ENCODE data around the gene NFIA.

DNA sequence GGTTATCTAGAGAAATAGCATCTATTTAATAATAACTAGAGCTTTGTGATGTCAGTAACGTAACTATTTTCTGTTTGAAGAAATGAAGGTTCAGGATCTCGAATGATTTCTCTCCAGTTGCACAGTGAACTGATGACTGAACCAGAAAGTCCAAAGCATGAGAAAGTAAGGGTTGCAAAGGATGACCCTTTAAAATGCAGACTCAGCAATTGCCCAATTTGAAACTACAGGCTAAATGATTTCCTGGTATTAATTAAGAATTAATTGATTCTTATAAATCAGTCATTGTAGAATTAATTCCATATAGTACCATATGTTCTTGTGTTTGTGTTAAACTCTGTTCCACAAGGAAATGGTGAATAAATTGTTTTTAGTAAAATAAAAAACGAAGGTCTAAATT, 318.6 kb downstream of the NFIA start:
- TF ChIP-seq POLR2AphosphoS5 (IDR thresholded peaks at IDR 0.05): no peak
- TF ChIP-seq, protein P1, sequence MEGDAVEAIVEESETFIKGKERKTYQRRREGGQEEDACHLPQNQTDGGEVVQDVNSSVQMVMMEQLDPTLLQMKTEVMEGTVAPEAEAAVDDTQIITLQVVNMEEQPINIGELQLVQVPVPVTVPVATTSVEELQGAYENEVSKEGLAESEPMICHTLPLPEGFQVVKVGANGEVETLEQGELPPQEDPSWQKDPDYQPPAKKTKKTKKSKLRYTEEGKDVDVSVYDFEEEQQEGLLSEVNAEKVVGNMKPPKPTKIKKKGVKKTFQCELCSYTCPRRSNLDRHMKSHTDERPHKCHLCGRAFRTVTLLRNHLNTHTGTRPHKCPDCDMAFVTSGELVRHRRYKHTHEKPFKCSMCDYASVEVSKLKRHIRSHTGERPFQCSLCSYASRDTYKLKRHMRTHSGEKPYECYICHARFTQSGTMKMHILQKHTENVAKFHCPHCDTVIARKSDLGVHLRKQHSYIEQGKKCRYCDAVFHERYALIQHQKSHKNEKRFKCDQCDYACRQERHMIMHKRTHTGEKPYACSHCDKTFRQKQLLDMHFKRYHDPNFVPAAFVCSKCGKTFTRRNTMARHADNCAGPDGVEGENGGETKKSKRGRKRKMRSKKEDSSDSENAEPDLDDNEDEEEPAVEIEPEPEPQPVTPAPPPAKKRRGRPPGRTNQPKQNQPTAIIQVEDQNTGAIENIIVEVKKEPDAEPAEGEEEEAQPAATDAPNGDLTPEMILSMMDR (IDR thresholded peaks at IDR 0.05): no peak
- no peak for TF ChIP-seq EP300 (IDR thresholded peaks at IDR 0.05)
